Activated CD8-positive, alpha-beta memory T cell treated with anti-CD3 and anti-CD28 coated beads, Interleukin-2, amount 50 U/mL, for 48 hours (primary cell): ENCODE data around the gene MAP1LC3B2.

Experiments used
- DNase-seq: peaks from one replicate; pipeline ENCODE4 v3.0.0-alpha.2; 2020

The MAP1LC3B2 gene

DNA sequence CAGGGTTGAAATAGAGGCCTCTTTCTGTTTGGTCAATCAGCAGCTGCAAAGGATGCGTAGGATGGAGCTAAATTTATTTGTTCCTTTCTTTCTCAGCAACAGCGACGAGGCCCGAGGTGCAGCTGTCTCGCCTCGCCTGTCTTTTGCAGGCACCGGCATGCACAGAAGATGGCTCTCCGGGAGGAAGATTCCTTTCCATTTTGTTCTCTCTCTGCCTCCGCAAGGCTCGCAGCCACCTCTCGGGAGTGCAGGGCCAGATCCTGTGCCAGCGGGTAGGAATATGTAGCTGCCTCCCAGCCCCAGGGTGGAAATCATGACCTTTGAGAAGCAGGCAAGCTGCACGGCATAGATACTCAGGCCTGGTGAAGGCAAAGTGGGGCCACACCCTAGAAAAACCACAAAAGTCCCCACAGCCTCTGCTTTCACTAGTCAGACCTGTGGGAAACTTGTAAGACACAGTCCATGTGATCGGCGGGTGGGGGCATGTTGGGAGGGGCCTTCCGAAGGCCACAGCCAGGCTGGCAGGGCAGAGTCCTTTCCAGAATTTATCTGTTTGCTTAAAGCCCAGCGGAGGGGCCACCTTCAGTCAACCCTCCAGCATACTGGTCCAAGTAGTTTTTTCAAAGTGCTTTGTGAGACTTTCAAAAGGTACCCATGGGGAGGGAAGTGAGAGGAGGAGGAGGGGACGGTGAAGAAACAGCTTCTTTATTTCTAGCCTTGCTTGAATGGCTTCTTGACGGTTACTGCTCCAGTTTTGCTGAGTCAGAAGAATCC, at the start of gene MAP1LC3B2:
Gene MAP1LC3B2, plus strand, starts transcription at position 220 of the 774 bp plus-strand sequence. CDS start 16,562 bp downstream, outside the sequence.
- DNase-seq: peak; percentile 83

- no peak for DNase-seq
Measured at GRCh38 chr12:116513944-116514343, 45.2 kb upstream of the MAP1LC3B2 start.

GRCh38 chr12:116515684-116516083, 43.5 kb upstream of the MAP1LC3B2 start:
- no peak for DNase-seq

DNA sequence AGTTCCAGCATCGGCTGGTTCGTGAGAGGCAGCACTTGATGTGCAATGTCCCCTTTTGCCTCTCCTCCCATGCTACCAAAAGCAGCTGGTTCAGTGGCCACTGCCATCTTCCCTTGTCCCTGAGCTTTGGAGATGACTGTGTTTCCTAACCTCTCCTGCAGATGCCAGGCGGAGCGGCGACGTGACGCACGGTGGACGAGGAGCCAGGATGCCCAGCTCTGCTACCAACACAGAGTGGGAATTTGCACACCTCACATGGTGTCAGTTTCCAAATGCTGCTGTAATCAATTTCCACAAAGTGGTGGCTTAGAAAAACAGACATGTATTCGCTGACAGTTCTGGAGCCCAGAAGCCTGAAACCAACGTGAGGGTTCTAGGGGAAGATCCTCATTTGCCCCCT, 42.5 kb upstream of the MAP1LC3B2 start:
- DNase-seq: no peak

GRCh38 chr12:116517431-116518045, 41.6 kb upstream of the MAP1LC3B2 start:
- no peak for DNase-seq

- no peak for DNase-seq
Measured at GRCh38 chr12:116520225-116520760, 38.9 kb upstream of the MAP1LC3B2 start.

DNA sequence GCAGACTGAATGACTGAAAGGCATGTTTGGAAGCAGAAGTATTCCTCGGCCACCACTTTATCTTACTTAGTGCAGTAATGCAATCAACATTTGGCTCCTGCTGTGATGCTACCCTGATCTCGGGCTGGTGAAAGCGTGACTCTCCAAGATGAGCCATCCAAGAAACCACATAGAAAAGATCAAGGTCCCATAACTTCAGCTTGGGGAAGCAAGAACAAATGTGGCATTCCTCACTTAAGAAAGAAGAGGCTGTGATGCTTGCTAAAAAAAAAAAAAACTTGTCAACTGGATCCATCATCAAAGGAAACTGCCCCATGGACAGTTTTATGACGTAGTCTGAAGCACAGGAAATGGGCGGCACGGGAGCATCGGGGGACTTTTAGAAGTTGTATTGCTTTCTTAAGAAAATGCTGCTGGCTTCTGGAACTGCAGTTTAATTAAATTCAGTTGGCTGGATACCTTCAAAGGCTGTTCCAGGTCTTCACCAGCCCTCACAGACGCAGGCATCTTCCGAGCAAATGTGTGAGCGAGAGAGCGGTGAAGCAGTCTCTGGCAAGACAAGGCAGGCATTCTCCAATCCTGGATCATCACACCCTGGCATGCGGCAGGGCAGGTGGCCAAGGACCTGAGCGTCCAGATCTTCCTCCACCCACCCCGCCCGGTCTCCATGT, 38.2 kb upstream of the MAP1LC3B2 start:
- DNase-seq: no peak

DNA sequence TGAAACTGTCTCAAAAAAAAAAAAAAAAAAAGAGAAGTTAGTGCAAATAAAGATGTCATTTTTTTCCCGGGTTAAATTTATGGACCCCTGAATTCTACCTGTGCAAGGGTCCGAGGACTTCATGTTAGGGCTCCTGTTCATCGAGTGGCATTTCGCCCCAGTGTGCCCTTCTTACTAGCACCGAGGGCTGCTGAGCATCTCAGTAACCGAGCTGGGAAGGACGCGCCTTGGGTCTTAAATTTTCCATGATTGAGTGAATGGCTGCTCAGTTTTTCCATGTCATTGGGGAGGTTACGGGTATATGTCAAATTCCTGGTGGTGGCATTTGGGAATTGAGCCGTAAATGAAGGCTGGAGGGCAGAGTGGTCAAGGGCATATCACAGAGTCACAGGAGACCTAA, 34.9 kb upstream of the MAP1LC3B2 start:
- no peak for DNase-seq

DNA sequence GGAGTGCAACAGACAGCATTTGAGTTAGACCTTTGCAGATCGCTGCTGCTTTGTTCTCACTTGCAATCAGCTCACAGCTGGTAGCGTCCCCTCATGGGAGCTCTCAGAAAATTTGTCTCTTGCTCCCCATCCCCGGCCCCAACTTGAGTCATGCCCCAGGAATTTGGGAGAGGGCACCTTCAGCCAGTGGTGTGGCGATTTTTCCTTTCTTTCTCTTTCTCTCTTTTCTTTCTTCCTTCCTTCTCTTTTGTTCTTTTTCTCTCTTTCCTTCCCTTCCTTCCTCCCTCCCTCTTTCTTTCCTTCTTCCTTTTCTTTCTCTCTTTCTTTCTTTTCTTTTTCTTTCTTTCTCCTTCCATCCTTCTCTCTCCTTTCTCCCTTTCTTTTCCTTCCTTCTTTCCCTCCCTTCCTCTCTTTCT, 34.2 kb upstream of the MAP1LC3B2 start:
- DNase-seq: no peak

DNA sequence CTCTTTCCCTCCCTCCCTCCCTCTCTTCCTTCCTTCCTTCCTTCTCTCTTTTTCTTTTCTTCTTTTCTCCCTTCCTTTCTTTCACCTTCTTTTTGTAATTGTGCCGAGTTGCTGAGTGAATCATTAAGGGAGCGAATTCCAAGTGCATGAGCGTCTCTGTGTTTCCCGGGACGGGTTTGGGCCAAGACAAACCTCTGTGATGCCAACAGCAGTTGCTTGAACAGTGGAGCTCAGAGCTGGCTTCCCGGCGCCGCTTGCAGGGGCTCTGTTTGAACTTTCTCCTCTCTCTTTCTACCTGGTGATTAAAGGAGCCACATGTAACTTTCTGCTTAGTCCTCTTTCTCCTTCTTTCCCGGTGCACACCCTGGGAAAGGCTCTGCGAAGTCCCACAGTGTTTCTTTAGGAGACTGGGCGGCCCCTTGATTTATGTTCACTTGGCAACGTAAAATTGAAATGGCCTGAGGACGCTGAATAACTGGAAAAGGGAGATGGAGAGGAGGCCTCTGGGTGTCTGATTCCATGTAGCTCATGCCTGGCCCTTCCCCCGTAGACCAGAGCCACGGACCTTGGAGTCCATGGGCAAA, 33.7 kb upstream of the MAP1LC3B2 start:
- no peak for DNase-seq

DNA sequence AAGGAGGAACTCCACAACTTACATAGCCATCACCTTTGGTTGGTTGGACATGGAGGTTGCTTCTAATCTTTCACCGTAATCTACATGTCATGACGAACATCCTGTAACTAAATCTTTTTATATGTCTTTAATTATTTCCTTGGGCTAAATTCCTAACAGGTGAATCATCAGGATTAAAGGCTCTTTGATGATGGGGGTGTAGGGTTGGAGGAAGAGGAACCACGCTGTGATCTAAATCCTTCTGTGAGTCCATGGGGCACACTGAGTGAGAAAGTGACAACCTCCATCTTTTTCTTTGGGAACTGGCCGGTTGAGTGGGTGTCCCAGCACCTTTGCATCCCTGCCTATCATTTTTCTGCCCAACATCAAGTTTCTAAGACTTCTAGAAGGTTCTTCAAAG, 31.1 kb upstream of the MAP1LC3B2 start:
- no peak for DNase-seq

GRCh38 chr12:116528498-116528897, 30.7 kb upstream of the MAP1LC3B2 start:
- no peak for DNase-seq

GRCh38 chr12:116529048-116529447, 30.1 kb upstream of the MAP1LC3B2 start:
- no peak for DNase-seq

DNA sequence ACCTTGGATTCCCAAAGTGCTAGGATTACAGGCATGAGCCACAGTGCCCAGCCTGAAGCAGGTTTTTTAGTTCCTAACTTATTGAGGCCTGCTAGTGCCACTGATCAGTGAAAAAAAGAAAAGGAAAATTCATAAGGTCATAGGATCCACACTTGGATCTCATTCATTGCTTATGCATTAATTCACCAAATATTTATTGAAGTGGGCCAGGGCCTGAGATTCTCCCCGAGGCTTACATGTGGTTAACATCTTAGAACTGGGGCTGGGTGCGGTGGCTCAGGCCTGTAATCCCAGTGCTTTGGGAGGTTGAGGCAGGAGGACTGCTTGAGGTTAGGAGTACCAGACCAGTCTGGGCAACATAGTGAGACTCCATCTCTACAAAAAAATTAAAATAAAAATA, 29.5 kb upstream of the MAP1LC3B2 start:
- no peak for DNase-seq

DNA sequence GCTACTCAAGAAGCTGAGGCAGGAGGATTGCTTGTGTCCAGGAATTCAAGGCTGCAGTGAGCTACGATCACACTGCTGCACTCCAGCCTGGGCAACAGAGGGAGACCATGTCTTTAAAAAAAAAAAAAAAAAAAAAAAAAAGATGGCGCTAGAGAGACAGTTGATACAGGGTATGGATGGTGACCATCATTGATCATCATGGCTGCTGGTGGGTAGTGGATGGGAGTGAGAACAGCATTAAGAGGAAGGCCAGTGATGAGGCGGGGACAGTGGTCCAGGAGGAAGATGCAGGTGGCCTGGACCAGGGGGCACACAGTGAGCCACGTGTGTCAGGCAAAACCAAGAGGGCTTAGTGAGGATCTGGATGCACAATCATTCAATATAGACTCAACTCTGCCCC, 26.8 kb upstream of the MAP1LC3B2 start:
- no peak for DNase-seq

GRCh38 chr12:116532986-116533342, 26.2 kb upstream of the MAP1LC3B2 start:
- no peak for DNase-seq

DNA sequence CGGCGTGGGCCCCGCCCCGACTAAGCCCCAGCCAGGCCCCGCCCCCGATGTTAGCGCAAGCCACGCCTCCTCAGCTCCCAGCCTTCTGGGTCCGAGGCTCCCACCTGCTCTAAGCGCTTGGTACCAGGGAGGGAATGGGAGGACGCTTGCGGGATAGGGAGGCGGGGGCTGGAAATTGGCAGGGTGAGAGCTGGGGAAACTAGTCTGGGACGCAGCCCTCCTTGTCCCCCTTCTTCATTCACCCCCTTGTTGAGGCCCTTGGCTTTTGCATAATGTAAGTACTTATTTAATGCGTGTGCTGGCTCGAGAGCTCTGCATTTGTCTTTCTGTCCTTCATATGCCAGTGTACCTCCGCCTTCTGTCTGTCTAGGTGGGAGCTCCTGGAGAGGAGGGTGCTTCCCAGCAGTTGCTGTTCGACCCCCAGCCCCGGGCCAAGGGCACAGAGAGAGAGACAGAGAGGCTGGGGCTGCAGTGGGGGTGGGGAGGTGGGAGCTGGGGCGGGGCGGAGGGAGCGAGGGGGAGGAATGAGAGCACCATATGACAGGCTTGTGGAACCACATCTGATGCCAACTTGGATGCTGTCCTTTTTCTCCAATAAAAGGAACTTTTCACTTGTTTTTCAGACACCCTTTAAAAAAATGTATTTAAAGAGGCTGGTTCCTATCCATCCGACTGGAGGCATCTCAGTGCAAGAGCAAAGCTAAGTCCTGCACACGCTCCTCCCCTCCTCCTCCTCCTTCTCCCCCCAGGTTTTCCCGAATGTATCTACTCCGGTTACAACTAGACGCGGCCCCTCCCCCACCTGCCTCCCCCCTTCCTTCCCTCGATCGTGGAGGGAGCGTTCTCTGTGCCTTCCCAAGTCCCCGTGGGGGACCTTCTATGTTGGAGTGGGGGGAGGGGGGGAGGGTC, 25.6 kb upstream of the MAP1LC3B2 start:
- peak; percentile 88 for DNase-seq

GRCh38 chr12:116534311-116535121, 24.7 kb upstream of the MAP1LC3B2 start:
- no peak for DNase-seq

- DNase-seq: no peak
Measured at GRCh38 chr12:116535241-116535640, 23.9 kb upstream of the MAP1LC3B2 start.

- no peak for DNase-seq
Measured at GRCh38 chr12:116537101-116537904, 21.9 kb upstream of the MAP1LC3B2 start.
